HCT116 (cell line): ENCODE data around the gene ZNF80.

Experiments
- EZH2 ChIP-seq: fragments of 200-600 bp; sonication (generic); IDR thresholded peaks from 2 replicates; pipeline ENCODE4 v1.6.1; 2017; ENCODE audit warnings: antibody characterized with exemption, mixed run types
- POLR2A ChIP-seq: IDR thresholded peaks from 2 replicates; pipeline ENCODE4 v1.7.0; 2011; ENCODE audit warnings: borderline replicate concordance; ENCODE audit not compliant: insufficient read depth, insufficient read length; ENCODE audit errors: extremely low read depth
- POLR2AphosphoS5 ChIP-seq: IDR thresholded peaks from 2 replicates; pipeline ENCODE4 v1.6.1; 2011; ENCODE audit warnings: mild to moderate bottlenecking, low read depth, low read length, moderate library complexity
- RAD21 ChIP-seq: IDR thresholded peaks from 2 replicates; pipeline ENCODE4 v1.6.1; 2012; ENCODE audit warnings: low read depth, mild to moderate bottlenecking
- SIN3A ChIP-seq: IDR thresholded peaks from 2 replicates; pipeline ENCODE4 v1.6.1; 2012; ENCODE audit warnings: low read depth
- ZNF274 ChIP-seq: fragments of 200-500 bp; sonication (Bioruptor generic); IDR thresholded peaks from 2 replicates; pipeline ENCODE4 v1.6.1; 2014; ENCODE audit warnings: mild to moderate bottlenecking, low read depth, low read length, inconsistent platforms
- TF ChIP-seq, protein P1 (sequence below), 3 experiments: fragments of 200-600 bp in 1 of 3; sonication (generic) in 1 of 3; IDR thresholded peaks in 2 of 3; conservative IDR thresholded peaks in 1 of 3; 2 replicates each; pipeline ENCODE4 v1.5.1; 2012 to 2017; ENCODE audit warnings: low read depth in 2 of 3, low read length in 2 of 3, antibody characterized with exemption in 1 of 3, borderline replicate concordance in 1 of 3, control low read depth in 1 of 3, mild to moderate bottlenecking in 1 of 3, mixed read lengths in 1 of 3, mixed run types in 1 of 3, moderate library complexity in 1 of 3; ENCODE audit not compliant: insufficient read depth in 1 of 3
- TF ChIP-seq, protein P2 (sequence below): IDR thresholded peaks from 2 replicates; pipeline ENCODE4 v1.6.1; 2011; ENCODE audit warnings: mild to moderate bottlenecking, low read length, moderate library complexity; ENCODE audit not compliant: insufficient replicate concordance; ENCODE audit errors: extremely low read depth

GRCh38 chr3:114234745-114235144, 2.6 kb downstream of the ZNF80 start:
- no peak for TF ChIP-seq ZNF274
- TF ChIP-seq, protein P1, sequence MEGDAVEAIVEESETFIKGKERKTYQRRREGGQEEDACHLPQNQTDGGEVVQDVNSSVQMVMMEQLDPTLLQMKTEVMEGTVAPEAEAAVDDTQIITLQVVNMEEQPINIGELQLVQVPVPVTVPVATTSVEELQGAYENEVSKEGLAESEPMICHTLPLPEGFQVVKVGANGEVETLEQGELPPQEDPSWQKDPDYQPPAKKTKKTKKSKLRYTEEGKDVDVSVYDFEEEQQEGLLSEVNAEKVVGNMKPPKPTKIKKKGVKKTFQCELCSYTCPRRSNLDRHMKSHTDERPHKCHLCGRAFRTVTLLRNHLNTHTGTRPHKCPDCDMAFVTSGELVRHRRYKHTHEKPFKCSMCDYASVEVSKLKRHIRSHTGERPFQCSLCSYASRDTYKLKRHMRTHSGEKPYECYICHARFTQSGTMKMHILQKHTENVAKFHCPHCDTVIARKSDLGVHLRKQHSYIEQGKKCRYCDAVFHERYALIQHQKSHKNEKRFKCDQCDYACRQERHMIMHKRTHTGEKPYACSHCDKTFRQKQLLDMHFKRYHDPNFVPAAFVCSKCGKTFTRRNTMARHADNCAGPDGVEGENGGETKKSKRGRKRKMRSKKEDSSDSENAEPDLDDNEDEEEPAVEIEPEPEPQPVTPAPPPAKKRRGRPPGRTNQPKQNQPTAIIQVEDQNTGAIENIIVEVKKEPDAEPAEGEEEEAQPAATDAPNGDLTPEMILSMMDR (IDR thresholded peaks at IDR 0.05 in 2 of 3, conservative IDR thresholded peaks at IDR 0.05 in 1 of 3; ENCODE audit: borderline replicate concordance in 1 of 3, insufficient read depth in 1 of 3, low read depth in 2 of 3, low read length in 2 of 3): no peak
- no peak for TF ChIP-seq EZH2
- TF ChIP-seq POLR2A: no peak
- no peak for TF ChIP-seq SIN3A
- no peak for TF ChIP-seq POLR2AphosphoS5
- TF ChIP-seq, protein P2, sequence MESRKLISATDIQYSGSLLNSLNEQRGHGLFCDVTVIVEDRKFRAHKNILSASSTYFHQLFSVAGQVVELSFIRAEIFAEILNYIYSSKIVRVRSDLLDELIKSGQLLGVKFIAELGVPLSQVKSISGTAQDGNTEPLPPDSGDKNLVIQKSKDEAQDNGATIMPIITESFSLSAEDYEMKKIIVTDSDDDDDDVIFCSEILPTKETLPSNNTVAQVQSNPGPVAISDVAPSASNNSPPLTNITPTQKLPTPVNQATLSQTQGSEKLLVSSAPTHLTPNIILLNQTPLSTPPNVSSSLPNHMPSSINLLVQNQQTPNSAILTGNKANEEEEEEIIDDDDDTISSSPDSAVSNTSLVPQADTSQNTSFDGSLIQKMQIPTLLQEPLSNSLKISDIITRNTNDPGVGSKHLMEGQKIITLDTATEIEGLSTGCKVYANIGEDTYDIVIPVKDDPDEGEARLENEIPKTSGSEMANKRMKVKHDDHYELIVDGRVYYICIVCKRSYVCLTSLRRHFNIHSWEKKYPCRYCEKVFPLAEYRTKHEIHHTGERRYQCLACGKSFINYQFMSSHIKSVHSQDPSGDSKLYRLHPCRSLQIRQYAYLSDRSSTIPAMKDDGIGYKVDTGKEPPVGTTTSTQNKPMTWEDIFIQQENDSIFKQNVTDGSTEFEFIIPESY: no peak
- no peak for TF ChIP-seq RAD21
